ENCODE measurements around the gene FNDC8. TPM values are rescaled to one million over a fixed set of nuclear protein-coding genes. Genes with fewer than 3 reads are reported as not detected.
"Not testable (repeated sequence)": the region's sequence is repeated elsewhere in the genome, so short reads cannot be mapped to it uniquely, and the experiment has no call there.

Gene FNDC8
- total RNA-seq, 4 donors from 2014 or later, result not detected

- 75% methylated on average over 8 of the region's 8 CpGs for WGBS
- Histone ChIP-seq H3K27ac (replicated peaks in 1 of 4) (no peak overlapping the region), H3K9me3 (no peaks in the 10 kb centered on the region), H3K27me3 (no peaks in the 10 kb centered on the region), H3K4me1 (no peaks in the 10 kb centered on the region), H3K4me3 (no peak overlapping the region), H3K36me3 (peaks cover 0 to 58% (median 0%) of the 10 kb centered on the region in 4 donors)
- intact Hi-C loops (cut with DNase I), result no loop called here
- no peak for TF ChIP-seq POLR2AphosphoS5 (IDR thresholded peaks at IDR 0.05)
- DNase-seq (ENCODE audit: extremely low spot score), result no peak
These were observed 55.5 kb downstream of the FNDC8 start for GRCh38 chr17:35176897-35177296.

GRCh38 chr17:35179379-35179778 lies 58.0 kb downstream of the FNDC8 start:
- H3K4me3 ChIP-seq; H3K27ac ChIP-seq (replicated peaks in 1 of 4); H3K4me1 ChIP-seq; H3K9me3 ChIP-seq; DNase-seq (ENCODE audit: extremely low spot score); H3K27me3 ChIP-seq; intact Hi-C loops (cut with DNase I): not testable (repeated sequence)
- H3K36me3 ChIP-seq, result peaks cover 0 to 68% (median 0%) of the 10 kb centered on the region in 4 donors
- WGBS, result 80% methylated on average over 5 of the region's 5 CpGs

Small RNA genes within 50 kb of the gene (small RNA-seq; reads per million reads assigned to genes)
- gene AC004223.1, result 0 reads per million in 3 donors
- gene RNU6-840P, result 0 reads per million in 3 donors

Other genes with a start within 250 kb of the FNDC8 start
- 1 to 10 TPM; 2.6 to 5.8 (median 4.5) TPM for gene CCT6B, start 160.2 kb upstream of the FNDC8 start, total RNA-seq
- gene ZNF830, start 160.1 kb upstream of the FNDC8 start, total RNA-seq, result 10 to 100 TPM; 10.8 to 16.6 (median 12.6) TPM
- 10 to 100 TPM; 24.7 to 50.7 (median 32.1) TPM for gene LIG3, start 141.1 kb upstream of the FNDC8 start, total RNA-seq
- gene RFFL, start 57.9 kb upstream of the FNDC8 start, total RNA-seq, result 10 to 100 TPM; 19.5 to 40.9 (median 33.3) TPM
- gene RAD51D, start 1.8 kb upstream of the FNDC8 start, total RNA-seq, result 10 to 100 TPM in 2 of 4 donors, 1 to 10 TPM in 2; 8.9 to 12.8 (median 10.7) TPM
- gene NLE1, start 20.7 kb downstream of the FNDC8 start, total RNA-seq, result 10 to 100 TPM in 3 of 4 donors, 1 to 10 TPM in 1; 9.6 to 16.1 (median 13.8) TPM
- under 1 TPM in 3 of 4 donors, not detected in 1; under 0.01 to 0.23 (median 0.06) TPM for gene UNC45B, start 26.2 kb downstream of the FNDC8 start, total RNA-seq
- not detected for gene SLC35G3, start 72.8 kb downstream of the FNDC8 start, total RNA-seq
- 10 to 100 TPM; 17.9 to 33.4 (median 26.9) TPM for gene SLFN5, start 121.5 kb downstream of the FNDC8 start, total RNA-seq